8988T (cell line): Measurements from ENCODE around the gene FGF1.

Experiments used
- DNase-seq: peaks from one replicate; pipeline ENCODE4 v3.0.0; 2011

FGF1 gene

DNA sequence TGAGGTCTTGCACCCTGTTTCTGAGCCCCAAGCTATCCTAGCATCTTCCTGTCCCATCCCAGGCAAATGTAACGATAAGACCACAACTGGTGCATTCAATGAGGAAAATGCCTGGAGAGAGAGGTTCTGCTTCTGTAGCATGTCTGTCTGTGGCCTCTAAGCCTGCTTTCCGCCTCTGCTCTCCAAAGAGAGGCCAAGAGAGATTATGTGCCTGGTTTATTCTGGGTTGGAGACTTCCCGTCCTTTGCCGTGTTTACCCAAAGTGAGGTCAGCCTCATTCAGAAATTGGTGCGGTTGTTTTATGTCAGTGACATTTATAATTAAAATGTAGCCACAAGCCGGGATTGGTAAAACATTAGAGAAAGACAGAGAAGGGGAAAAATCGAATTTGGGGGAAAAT lies 77.8 kb downstream of the FGF1 start:
- DNase-seq: no peak

DNA sequence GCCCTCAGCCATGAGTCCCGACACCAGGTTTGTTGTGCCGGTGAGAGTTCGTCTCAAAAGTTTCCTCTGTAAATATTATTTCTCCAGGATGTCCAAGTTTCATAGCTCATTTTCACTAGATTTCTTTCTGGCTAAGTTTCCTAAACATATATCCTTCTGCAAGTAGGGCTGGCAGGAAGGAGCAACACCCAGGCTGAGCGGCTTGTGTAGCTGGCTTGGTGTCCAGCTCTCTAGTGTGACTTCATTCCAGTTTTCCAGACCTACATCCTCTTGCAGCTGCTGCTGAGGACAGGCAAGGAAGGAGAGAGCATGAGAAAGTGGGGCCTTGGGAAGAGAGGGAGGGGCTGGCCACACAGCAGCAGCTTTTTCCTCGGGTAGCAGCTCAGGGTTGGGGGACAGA lies 80.3 kb downstream of the FGF1 start:
- no peak for DNase-seq

DNA sequence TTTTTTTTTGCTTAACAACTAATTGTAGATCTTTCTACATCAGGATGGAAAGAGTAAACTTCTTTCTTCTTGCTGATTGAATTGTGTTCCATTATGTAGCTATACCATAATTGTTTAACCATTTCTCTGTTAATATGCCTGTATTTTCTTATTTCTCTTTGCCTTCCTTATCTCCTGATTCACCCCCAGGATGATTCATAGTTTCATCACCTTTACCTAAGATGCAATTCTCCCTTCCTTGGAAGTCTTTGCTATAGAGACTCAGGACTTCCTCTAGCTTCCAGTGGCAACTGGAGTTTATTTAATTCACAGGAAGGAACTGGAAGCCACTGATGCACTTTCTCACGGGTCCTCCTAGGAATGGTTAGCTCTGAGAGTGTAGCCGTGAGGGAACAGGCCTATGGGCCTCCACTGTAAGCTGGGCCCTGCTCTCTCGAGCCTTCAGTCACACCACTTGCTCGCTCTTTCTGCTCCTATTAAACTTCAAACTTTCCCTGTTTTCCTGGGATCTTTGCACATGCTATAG lies 83.1 kb downstream of the FGF1 start:
- DNase-seq: no peak

DNA sequence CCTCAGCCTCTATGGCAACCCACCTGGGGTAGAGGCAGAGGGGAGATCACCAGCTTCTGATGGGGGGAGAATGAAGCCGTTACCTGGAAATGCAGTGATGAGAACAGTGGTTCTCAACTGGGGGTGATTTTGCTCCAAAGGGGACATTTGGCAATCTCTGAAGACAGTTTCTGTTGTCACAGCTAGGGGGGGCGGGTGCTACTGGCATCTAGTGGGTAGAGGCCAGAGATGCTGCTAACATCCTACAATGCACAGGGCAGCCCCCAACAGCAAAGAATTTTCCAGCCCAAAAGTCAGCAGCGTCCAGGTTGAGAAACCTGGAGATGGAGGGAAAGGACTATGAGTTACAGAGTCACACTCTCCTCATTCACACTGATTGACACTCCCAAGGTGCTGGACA lies 84.5 kb downstream of the FGF1 start:
- DNase-seq: no peak

DNA sequence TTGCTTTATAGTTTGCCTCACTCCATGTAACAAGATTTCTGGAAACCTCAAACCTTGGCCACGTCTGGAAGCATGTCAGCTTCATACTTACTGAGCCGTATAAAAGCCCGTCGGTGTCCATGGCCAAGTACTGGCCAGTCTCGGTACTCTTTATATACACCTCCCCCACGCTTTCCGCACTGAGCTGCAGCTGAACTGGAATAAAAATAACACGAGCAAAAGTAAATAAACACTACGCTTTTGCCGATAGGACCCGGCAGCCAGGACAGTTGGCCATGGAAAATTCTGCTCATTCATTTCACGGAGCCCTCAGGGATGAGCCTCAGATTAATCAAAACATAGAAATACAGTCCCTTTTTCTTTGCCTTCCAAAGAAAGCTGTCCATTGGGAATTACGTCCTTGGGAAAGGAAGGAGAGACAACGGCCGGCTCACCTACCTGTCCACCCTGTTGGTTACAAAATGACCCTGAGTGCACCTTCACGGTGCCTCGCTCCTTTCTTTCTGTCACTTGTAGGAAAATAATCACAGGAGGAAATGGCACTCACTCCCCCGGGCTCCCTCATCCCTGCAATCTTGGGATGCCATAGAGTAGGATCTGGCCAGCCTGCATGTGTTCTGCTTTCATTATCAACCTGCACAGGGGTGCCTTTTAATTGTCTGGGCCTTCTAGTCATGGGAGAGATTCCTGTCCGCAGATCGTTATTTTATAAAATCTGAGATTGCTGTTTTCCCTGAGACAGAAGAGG lies 85.1 kb downstream of the FGF1 start:
- no peak for DNase-seq

DNA sequence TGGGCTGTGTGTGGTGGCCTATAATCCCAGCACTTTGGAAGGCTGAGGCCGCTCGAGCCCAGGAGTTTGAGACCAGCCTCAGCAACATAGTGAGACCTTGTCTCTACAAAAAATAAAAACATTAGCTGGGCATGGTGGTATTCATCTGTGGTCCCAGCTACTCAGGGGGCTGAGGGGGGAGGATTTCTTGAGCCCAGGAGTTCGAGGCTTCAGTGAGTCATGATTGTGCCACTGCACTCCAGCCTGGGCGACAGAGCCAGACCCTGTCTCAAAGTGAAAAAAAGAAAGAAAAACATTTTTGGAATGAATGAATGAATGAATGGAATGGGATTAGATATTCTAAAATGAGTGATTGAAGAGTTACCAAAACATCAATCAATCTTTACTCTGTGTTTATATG lies 85.8 kb downstream of the FGF1 start:
- no peak for DNase-seq

DNA sequence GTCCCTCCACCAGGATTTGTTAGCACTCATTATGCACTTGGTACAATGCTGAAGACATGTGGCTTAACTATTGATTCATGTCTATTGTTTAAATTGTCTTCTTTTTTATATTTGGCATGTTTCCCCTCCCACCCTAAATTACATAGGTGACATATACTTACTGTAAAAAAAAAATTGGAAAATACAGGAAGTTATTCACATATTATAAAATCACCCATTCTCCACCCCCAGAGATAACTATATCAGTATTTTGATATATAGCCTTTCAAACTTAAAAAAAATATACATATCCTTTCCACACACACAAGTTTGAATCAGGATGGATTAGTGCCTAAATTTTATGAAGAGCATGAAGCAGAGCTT lies 87.6 kb downstream of the FGF1 start:
- no peak for DNase-seq

DNA sequence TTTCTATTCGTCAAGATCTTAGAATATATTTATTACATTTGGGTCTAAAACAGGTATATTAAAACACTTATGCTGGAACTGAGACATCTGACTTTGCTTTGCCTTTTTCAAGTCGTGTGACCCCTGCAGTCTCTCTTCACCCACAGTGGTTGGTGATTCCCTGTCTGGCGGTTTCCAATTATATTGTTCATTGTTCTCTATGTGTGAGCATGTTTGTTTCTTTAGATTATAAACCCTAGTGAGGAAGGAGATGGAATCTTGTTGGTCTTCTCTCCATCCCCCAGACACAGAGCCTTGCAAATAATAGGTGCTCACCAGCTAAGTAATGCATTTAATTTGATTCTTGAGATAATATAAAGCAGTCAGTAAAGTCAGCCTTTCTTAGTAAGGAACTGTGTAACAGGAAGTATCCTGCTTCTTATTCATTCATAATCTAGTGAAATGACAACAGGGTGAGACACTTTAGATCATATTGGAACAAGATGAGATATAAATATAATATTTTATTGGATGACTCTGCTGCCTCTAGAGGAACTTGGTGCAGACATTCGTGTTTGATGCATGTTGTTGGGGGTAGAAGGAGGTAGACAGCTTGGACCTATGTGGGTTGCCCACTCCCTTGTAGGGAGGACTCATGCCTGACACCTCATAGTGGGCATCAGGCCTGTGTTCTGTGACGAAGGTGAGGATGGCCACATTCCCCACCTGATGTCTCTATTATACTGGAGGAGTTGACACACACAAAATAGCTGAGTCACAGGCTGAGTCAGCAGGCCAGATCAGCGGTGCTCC lies 88.1 kb downstream of the FGF1 start:
- no peak for DNase-seq

DNA sequence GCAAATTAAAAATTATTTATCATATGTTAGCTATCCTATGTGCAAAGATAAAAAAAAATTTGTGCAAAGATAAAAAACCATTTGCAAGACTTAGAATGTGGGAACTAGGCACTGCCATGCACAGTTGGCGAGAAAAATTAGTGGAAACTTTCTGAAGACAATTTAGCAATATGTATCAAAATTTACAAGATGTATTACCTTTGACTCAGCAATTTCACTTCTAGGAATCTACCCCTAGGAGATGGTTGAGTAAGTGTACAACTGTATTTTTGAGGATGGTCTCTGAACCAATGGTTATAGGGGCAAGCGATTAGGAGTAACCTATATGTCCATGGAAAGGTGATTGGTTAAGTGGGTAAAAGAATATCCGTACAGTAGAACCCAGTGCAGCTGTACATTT lies 88.9 kb downstream of the FGF1 start:
- DNase-seq: no peak

DNA sequence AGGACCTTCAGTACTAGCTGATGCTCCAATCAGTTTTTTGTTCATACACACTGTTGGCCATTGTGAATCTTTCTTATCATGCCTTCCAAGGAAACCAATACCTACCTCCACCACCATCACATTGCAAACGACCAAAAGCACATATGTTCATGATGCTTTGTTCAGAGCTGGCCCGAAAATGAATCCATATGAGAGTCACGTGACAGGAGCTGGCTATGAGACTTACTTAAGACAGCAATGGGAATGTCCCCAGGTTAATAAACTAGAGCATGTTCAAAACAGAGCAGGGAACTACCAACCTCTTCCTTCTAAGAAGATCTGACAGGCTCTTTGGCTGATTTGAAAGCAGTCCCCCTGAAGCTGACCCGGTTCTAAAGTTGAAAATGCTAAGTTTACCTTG lies 93.5 kb downstream of the FGF1 start:
- no peak for DNase-seq

DNA sequence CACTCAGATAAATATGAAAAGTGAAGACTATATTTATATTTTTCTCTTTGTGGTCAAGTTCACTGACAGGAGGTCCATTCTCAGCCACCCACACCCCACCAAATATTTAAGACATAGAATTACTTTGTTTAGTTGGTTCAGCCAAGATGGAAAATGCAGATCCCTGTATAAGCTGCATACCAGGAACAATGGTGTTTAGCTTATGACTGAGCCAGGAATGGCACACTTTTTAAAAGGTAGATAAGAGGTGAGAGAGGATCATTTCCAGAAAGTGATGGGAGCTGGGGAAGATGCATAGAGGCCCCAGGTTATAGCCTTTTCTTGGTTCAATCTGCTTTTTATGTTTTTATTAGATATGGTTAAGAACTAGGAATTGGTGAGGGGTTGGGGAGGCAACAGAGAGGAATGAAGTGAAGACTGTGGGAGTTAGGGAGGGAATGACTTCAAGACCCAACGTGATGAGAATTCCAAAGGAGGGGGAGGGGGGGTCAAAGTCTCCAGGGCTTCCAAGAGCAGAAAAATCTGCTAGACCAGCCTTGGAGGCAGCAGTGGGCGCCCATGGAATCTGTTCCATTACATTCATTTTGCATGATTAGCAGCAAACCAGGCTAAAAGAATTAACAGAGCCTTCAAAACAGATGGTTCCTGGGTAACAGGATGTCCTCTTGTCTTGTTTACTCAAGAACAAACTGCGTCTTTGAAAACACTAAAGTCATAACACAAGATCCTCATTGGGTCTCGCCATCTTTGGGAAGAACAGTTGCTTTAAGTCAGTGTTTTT lies 95.2 kb downstream of the FGF1 start:
- DNase-seq: no peak

DNA sequence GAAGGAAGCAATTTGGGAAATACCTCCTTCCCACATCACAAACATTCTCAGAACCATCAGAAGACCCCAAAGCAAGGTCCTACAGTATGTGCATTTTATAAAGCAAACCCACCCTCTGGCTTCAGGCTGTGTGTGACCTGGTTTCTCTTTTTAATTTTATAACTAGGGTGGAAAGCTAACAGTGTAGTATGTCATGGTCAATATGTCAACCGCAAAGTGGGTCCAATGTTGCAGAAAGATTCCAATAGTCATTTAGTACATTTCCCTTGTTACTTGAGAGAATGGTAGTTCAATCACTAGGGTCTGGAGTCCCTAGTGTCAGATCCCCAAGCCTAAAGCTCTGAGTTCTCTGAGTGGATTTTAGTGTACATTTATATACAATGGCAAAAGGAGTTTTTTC lies 96.2 kb downstream of the FGF1 start:
- no peak for DNase-seq

DNA sequence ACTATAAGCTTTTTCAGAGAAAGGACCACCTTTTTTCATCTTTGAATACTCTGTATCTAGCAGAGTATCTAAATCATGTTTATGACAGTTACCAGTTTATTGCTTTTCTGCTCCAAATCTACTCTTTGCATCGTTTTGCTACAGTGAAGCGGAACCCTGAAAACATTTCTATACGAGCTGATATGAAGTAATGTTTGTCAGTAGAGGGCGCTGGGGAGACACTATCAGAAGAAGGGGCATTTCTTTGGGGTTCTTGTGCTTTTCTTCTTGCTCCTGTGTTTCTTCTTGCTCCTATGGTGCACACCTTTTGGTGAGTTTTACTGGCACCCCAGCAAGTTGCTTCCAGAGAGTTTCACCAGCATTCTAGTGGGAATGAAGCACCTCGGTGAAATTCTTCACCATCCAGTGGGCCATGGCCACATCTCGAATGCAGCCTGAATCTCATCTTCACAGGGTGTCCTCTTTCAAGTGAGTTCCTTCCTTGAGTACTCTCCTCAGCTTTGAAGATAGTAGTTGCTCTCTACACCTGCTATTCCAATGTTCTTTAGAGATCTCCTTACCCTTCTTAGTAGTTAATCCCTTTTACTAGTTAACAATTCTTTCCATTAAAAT lies 98.4 kb downstream of the FGF1 start:
- DNase-seq: no peak

DNA sequence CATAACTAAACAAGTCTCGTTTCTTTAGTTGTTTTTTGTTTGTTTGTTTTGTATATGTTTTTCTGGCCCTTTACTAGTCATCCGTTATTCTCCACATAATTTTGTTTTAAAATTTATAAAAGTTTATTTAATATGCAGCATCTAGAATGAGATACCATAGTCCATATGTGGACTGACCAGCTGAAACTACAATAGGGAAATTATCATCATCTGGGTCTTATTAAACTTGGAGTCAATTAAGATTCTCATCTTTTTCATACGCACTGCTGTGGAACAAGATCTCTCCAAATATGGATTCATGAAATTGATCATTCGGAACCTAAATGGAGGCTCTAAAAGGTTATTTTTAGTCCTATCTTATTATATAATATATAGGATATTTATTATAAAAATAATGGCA lies 99.3 kb downstream of the FGF1 start:
- DNase-seq: no peak

DNA sequence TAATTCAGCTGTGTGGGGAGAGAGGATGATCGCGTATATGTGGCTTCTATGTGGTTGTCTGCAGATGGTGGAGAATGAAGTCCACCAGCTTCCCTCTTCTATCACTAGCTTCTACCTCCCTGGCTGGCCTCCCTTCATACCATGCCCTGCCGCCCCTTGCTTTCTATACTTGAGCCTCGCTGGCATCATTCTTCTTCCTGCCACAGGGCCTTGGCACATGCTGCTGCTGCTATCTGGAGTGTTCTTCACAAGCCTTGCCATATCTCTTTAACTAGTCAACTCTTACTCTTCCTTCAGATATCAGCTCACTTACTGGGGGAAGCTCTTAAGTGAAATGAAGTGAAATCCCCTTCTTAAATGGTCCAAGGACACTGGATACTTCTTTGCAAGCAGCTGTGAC lies 100.4 kb downstream of the FGF1 start:
- DNase-seq: no peak

DNA sequence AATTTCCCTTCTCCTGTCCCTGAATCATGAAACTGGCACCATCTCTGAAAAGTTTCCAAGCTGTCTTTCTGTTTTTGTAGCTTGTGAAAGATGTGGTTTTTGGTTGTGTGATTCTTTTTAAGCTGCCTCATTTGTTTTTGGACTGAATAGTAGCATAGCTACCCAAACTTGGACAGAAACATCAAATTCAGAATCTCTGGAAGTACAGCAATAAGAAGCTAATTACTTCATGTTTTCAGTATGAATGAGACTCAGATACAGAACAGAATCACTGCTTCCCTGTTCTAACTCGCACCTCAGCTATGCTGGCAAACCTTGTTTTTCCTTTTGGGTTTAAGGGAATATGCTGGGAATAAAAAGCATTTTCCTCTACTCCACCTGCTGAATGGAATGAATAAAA lies 101.0 kb downstream of the FGF1 start:
- no peak for DNase-seq

DNA sequence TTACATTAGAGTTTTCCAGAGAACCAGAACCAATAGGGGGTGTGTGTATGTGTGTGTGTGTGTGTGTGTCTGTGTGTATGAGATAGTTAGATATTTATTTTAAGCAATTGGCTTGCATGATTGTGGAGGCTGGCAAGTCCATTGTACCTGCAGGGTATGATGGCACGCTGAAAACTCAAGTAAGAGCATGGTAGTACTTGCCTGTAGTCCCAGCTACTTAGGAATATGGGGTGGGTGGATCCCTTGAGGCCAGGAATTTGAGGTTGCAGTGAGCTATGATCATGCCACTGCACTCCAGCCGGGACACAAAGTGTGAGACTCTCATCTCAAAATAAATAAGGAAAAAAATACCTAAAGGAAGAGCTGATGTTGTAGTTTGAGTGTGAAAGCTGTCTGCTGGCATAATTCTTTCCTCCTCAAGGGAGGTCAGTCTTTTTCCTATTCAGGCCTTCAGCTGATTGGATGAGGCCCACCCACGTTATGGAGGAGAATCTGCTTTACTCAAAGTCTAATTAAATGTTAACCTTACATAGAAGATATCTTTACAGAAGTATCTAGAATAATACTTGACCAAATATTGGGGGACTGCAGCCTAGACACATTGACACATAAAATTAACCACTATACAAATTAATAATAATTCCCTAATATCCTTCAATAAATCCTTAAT lies 107.6 kb downstream of the FGF1 start:
- no peak for DNase-seq

DNA sequence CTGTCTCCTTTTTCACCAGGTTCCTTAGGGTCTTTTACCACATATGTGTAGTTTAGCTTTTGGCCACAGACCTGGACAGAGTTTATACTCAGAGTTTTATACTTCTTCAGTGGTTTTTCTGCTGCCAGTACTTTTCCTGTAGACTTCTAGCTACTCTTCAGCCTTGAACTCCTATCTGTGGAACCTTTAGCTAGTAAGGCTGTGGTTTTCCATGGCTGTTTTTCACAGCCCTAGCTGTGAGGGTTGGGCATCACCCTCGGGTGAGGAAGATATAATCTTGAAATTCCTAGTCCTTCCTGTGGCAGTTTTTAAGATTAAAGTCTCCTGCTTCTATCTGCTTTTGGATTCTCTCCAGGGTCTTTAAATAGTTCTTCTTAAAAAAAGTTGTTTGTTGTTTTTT lies 109.1 kb downstream of the FGF1 start:
- no peak for DNase-seq

DNA sequence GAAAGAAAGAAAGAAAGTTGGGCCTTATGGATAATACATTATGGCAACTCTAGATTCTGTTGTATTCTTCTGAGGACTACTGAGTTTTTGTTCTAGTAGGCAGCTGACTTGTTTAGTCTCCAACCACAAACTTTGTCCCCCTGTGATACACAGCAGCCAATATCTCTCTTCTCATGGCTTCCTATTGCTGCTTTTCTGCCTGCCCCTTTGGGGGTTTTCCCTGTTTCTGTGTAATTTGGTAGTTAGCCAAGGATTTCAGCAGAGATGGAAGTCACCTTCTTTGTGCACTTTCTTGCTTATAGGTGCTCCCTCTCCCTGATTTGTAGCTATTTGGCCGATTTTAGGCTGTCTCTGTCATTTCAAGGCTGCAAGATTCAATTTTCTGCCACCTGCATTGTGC lies 109.6 kb downstream of the FGF1 start:
- no peak for DNase-seq

DNA sequence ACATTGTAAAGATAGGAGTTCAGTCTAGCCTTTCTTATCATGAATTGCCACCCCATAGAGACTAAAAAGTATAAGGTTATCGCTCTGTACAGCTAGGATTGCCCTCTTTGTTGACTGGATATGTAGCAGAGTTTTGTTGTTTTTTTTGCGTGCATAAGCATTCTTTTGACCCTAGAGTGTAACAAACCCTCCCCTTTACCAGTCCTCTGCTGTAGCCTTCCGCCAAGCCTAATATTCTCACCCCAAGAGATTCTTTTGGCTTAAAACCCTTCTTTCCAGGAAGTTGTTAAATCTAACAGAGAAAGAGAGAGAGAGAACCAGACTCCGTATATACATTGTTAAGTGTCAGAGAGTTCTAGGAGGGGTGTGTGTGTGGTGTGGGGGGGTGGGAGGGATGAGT lies 113.9 kb downstream of the FGF1 start:
- no peak for DNase-seq

DNA sequence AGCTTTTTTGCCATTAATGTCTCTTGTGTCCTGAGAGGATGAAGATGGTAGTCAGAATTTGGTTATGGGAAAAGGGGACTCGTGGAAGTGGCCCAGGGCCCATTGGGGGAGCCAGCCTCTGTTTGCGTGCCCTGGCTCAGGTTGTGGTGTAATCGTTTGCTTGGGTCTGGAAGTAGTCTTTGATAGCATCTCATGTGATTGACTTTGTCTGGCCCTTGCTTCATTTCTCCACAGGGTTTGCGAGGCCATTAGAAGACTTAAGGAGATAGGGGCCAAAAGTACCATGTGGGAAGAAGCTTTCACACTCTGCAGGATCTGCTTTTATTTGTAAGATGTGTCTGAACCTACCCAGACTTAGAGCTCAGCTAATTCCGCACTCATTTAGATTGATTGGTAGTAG lies 114.5 kb downstream of the FGF1 start:
- no peak for DNase-seq

DNA sequence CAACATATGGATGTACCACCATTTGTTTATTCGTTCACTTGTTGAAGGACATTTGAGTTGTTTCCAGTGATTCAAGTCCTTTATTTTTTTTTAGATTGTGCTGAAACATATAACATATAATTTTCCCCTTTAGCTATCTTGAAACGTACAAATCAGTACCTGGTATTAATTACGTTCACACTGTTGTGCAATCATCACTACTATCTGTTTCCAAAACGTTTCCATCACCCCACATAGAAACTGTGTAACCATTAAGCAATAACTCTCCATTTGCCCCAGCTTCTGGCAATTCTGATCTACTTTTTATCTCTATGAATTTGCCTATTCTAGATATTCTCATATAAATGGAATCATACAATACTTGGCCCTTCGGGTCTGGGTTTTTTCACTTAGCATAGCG lies 116.0 kb downstream of the FGF1 start:
- DNase-seq: no peak

DNA sequence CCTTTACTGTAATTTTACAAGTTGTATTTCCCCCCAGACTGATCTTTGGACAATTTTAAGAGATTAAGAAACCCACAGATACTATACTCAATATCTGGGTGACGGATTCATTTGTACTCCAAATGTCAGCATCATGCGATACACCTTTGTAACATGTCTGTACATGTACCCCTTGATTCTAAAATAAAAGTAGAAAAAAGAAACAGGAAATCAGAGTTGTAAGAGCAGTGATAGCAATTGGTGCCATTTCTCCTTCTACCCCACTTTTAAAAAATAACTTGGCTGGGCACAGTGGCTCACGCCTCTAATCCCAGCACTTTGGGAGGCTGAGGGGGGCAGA lies 116.9 kb downstream of the FGF1 start:
- no peak for DNase-seq
